CD14-positive monocyte (primary cell): ENCODE data around the gene DLX6. TPM values are rescaled to one million over a fixed set of nuclear protein-coding genes. Genes with fewer than 3 reads are reported as not detected.
A peak's percentile ranks its signal among the peaks of the same experiment; 100 is the strongest.

ENCODE experiments used
- DNase-seq, 3 donors: peaks; one replicate each; pipeline ENCODE4 v3.0.0-alpha.2; 2011 to 2022
- H2AFZ ChIP-seq: 2 replicates; pipeline ENCODE4 v1.6.0; 2012; ENCODE audit warnings: mild to moderate bottlenecking, low read depth, low read length, inconsistent platforms; ENCODE audit not compliant: insufficient read depth, poor library complexity, severe bottlenecking
- H3K27ac ChIP-seq, 2 donors: 1 replicate in 1 of 2; 2 replicates in 1 of 2; pipeline ENCODE4 v1.5.1; 2012 to 2013; ENCODE audit warnings: low read length in 2 of 2, control low read depth in 1 of 2, inconsistent platforms in 1 of 2, low read depth in 1 of 2, mild to moderate bottlenecking in 1 of 2
- H3K27me3 ChIP-seq, 2 donors: one replicate each; pipeline versions ENCODE4 v1.6.0 to v1.6.1; 2011 to 2013; ENCODE audit warnings: low read length in 2 of 2; ENCODE audit not compliant: control insufficient read depth in 2 of 2, insufficient read depth in 2 of 2
- H3K36me3 ChIP-seq, 2 donors: replicated peaks in 1 of 2; 1 replicate in 1 of 2; 2 replicates in 1 of 2; pipeline versions ENCODE4 v1.5.1 to v1.6.1; 2012 to 2013; ENCODE audit warnings: low read length in 2 of 2, control low read depth in 1 of 2, inconsistent platforms in 1 of 2, mild to moderate bottlenecking in 1 of 2; ENCODE audit not compliant: insufficient read depth in 2 of 2, control insufficient read depth in 1 of 2
- H3K4me1 ChIP-seq, 2 donors: 1 replicate in 1 of 2; 2 replicates in 1 of 2; pipeline versions ENCODE4 v1.5.1 to v1.6.1; 2012 to 2013; ENCODE audit warnings: low read length in 2 of 2, control low read depth in 1 of 2, inconsistent platforms in 1 of 2, mild to moderate bottlenecking in 1 of 2, moderate library complexity in 1 of 2; ENCODE audit not compliant: insufficient read depth in 2 of 2, control insufficient read depth in 1 of 2
- H3K4me2 ChIP-seq: replicated peaks from 2 replicates; pipeline ENCODE3; 2012; ENCODE audit warnings: low read length, moderate library complexity, mild to moderate bottlenecking; ENCODE audit not compliant: poor library complexity, severe bottlenecking; ENCODE audit errors: extremely low read depth
- H3K4me3 ChIP-seq, 3 experiments: fragments of 200-600 bp in 1 of 3; sonication (generic) in 1 of 3; replicated peaks in 1 of 3; 1 replicate in 2 of 3; 2 replicates in 1 of 3; pipeline ENCODE4 v1.5.1; 2011 to 2013; ENCODE audit warnings: low read length in 3 of 3, mild to moderate bottlenecking in 3 of 3, control low read depth in 2 of 3, low read depth in 2 of 3, inconsistent platforms in 1 of 3, moderate library complexity in 1 of 3
- H3K79me2 ChIP-seq: 2 replicates; pipeline ENCODE4 v1.6.0; 2012; ENCODE audit warnings: mild to moderate bottlenecking, control low read depth, inconsistent platforms, low read length, moderate library complexity; ENCODE audit not compliant: insufficient read depth
- H3K9ac ChIP-seq: 2 replicates; pipeline ENCODE4 v1.6.0; 2017; ENCODE audit warnings: low read length, mild to moderate bottlenecking; ENCODE audit not compliant: insufficient read depth, poor library complexity, severe bottlenecking
- H3K9me3 ChIP-seq, 2 donors: replicated peaks in 1 of 2; 1 replicate in 1 of 2; 2 replicates in 1 of 2; pipeline versions ENCODE4 v1.5.1 to v1.6.1; 2012 to 2013; ENCODE audit warnings: low read length in 2 of 2, control low read depth in 1 of 2; ENCODE audit not compliant: control insufficient read depth in 1 of 2, insufficient read depth in 1 of 2
- H4K20me1 ChIP-seq: 2 replicates; pipeline ENCODE4 v1.6.0; 2012; ENCODE audit warnings: mild to moderate bottlenecking, low read length, control low read depth, moderate library complexity; ENCODE audit not compliant: insufficient read depth
- H3K27ac Mint-ChIP-seq, 7 donors: one replicate each; pipeline ENCODE4 v1.8.0; 2020; ENCODE audit warnings: mild to moderate bottlenecking in 7 of 7, mixed read lengths in 7 of 7, moderate library complexity in 6 of 7, inconsistent platforms in 2 of 7
- H3K27me3 Mint-ChIP-seq, 3 donors: one replicate each; pipeline ENCODE4 v1.8.0; 2021 to 2022; ENCODE audit warnings: low read depth in 3 of 3, mild to moderate bottlenecking in 3 of 3, mixed read lengths in 3 of 3, moderate library complexity in 3 of 3, inconsistent platforms in 1 of 3
- H3K36me3 Mint-ChIP-seq, 2 donors: one replicate each; pipeline ENCODE4 v1.8.0; 2020; ENCODE audit warnings: mixed read lengths in 2 of 2, inconsistent platforms in 1 of 2, mild to moderate bottlenecking in 1 of 2
- H3K4me1 Mint-ChIP-seq: one replicate; pipeline ENCODE4 v1.8.0; 2020; ENCODE audit warnings: mild to moderate bottlenecking, mixed read lengths
- H3K4me3 Mint-ChIP-seq, 2 donors: one replicate each; pipeline ENCODE4 v1.8.0; 2020; ENCODE audit warnings: mild to moderate bottlenecking in 2 of 2, mixed read lengths in 2 of 2, moderate library complexity in 1 of 2
- H3K9me3 Mint-ChIP-seq, 7 donors: one replicate each; pipeline ENCODE4 v1.8.0; 2020 to 2022; ENCODE audit warnings: mixed read lengths in 7 of 7, mild to moderate bottlenecking in 6 of 7, moderate library complexity in 6 of 7, inconsistent platforms in 2 of 7
- WGBS: methylation state at CpG from one replicate; pipeline ENCODE4 v1.1.5; 2013; ENCODE audit warnings: missing lambda C conversion rate; ENCODE audit not compliant: insufficient coverage; 5-methylcytosine and 5-hydroxymethylcytosine counted together
- intact Hi-C, 2 donors: fragments of 100-400 bp; cut with micrococcal nuclease; formaldehyde crosslinking; loops; one replicate each; pipeline versions ENCODE4 v1.15.0 to v1.15.1; 2023
- polyA plus RNA-seq, 3 donors: library from polyadenylated mRNA; depleted of rRNA in 1 of 3; unstranded in 2 of 3; stranded (reverse) in 1 of 3; fragments of 300-500 nt in 2 of 3; fragments of >200 nt in 1 of 3; fragmentation: Illumina TruSeq in 2 of 3; gene quantifications; 1 replicate in 2 of 3; 2 replicates in 1 of 3; pipeline ENCODE4 v1.2.3, GENCODE V29; 2012 to 2021
- TF ChIP-seq, protein P1 (sequence below): fragments of 200-600 bp; IDR thresholded peaks from one replicate; pipeline ENCODE4 v1.8.0; 2022; ENCODE audit warnings: antibody characterized with exemption, mild to moderate bottlenecking

DLX6 gene
- polyA plus RNA-seq, 3 donors, result not detected

DNA sequence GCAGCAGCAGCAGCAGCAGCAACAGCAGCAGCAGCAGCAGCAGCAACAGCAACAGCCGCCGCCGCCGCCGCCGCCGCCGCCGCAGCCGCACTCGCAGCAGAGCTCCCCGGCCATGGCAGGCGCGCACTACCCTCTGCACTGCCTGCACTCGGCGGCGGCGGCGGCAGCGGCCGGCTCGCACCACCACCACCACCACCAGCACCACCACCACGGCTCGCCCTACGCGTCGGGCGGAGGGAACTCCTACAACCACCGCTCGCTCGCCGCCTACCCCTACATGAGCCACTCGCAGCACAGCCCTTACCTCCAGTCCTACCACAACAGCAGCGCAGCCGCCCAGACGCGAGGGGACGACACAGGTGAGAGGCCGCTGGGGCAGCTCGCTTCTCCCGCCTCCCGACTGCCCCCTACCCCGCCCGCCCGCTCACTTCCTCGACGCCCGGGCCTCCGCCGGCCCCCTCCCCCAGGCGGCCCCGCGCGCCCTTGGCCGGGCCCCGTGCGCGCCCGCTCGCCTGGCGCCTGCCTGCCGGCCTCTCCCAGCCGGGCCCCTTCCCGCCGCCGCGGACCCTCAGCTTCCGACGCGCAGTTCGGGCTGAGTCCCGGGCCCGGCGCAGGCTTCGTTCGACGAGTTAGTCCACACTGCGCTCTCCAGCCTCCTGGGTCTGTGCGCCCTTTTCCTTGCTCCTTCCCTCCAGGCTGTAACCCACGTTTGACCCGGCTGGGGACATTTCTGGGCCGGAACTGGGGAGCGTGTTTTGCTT is 882 bp downstream of the DLX6 start:
- intact Hi-C loops, result no loop called here
- H3K27ac Mint-ChIP-seq, result no peak overlapping the region
- Histone ChIP-seq H3K79me2 (no peaks in the 10 kb centered on the region), H3K4me3 (peak overlapping the region in 1 of 3 experiments; percentile 20), H3K9ac (no peak overlapping the region), H3K4me2 (peak overlapping the region; percentile 55), H3K27me3 (peaks cover 89 to 94% of the 10 kb centered on the region in 2 donors), H3K27ac (no peak overlapping the region), H3K9me3 (peaks cover 7 to 72% of the 10 kb centered on the region in 2 donors), H4K20me1 (no peaks in the 10 kb centered on the region), H3K4me1 (peaks cover 0 to 7% of the 10 kb centered on the region in 2 donors), H3K36me3 (no peaks in the 10 kb centered on the region), H2AFZ (no peak overlapping the region)
- peaks cover 0 to 44% (median 27%) of the 10 kb centered on the region in 7 donors for H3K9me3 Mint-ChIP-seq
- TF ChIP-seq, protein P1, sequence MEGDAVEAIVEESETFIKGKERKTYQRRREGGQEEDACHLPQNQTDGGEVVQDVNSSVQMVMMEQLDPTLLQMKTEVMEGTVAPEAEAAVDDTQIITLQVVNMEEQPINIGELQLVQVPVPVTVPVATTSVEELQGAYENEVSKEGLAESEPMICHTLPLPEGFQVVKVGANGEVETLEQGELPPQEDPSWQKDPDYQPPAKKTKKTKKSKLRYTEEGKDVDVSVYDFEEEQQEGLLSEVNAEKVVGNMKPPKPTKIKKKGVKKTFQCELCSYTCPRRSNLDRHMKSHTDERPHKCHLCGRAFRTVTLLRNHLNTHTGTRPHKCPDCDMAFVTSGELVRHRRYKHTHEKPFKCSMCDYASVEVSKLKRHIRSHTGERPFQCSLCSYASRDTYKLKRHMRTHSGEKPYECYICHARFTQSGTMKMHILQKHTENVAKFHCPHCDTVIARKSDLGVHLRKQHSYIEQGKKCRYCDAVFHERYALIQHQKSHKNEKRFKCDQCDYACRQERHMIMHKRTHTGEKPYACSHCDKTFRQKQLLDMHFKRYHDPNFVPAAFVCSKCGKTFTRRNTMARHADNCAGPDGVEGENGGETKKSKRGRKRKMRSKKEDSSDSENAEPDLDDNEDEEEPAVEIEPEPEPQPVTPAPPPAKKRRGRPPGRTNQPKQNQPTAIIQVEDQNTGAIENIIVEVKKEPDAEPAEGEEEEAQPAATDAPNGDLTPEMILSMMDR, result no peak
- H3K4me3 Mint-ChIP-seq, result peak overlapping the region; percentile 59 to 86
- H3K4me1 Mint-ChIP-seq, result peaks cover 14% of the 10 kb centered on the region
- no peak for DNase-seq
- under 1% methylated on average over 76 of the region's 83 CpGs for WGBS
- peaks cover 94 to 96% (median 95%) of the 10 kb centered on the region in 3 donors for H3K27me3 Mint-ChIP-seq
- peaks cover 0 to 7% of the 10 kb centered on the region in 2 donors for H3K36me3 Mint-ChIP-seq

GRCh38 chr7:97006816-97007582 is 1.6 kb downstream of the DLX6 start:
- peaks cover 0 to 42% (median 25%) of the 10 kb centered on the region in 7 donors for H3K9me3 Mint-ChIP-seq
- peak overlapping the region; percentile 55 for H3K4me2 ChIP-seq
- TF ChIP-seq, protein P1, result no peak
- WGBS, result 4% methylated on average over 35 of the region's 39 CpGs
- peak overlapping the region; percentile 59 to 83 for H3K4me3 Mint-ChIP-seq
- H3K4me1 Mint-ChIP-seq, result peaks cover 14% of the 10 kb centered on the region
- peaks cover 0 to 7% of the 10 kb centered on the region in 2 donors for H3K36me3 Mint-ChIP-seq
- H2AFZ ChIP-seq, result no peak overlapping the region
- no peaks in the 10 kb centered on the region for H3K79me2 ChIP-seq
- intact Hi-C loops, result no loop called here
- H3K27ac ChIP-seq, result no peak overlapping the region
- H3K27ac Mint-ChIP-seq, result no peak overlapping the region
- DNase-seq, result no peak
- H3K9me3 ChIP-seq, result peaks cover 7 to 75% of the 10 kb centered on the region in 2 donors
- H3K4me3 ChIP-seq, result no peak overlapping the region
- H4K20me1 ChIP-seq, result no peaks in the 10 kb centered on the region
- peaks cover 89 to 94% of the 10 kb centered on the region in 2 donors for H3K27me3 ChIP-seq
- H3K4me1 ChIP-seq, result peaks cover 0 to 7% of the 10 kb centered on the region in 2 donors
- peaks cover 94 to 96% (median 95%) of the 10 kb centered on the region in 3 donors for H3K27me3 Mint-ChIP-seq
- no peak overlapping the region for H3K9ac ChIP-seq
- no peaks in the 10 kb centered on the region for H3K36me3 ChIP-seq
